DMS53 (cell line): Measurements from ENCODE around the gene LEF1.
"Not testable (repeated sequence)": the region's sequence is repeated elsewhere in the genome, so short reads cannot be mapped to it uniquely, and the experiment has no call there.

Experiments
- DNase-seq: peaks from one replicate; lab custom pipeline; 2025; lab: John Stamatoyannopoulos, UW

The LEF1 gene

DNA sequence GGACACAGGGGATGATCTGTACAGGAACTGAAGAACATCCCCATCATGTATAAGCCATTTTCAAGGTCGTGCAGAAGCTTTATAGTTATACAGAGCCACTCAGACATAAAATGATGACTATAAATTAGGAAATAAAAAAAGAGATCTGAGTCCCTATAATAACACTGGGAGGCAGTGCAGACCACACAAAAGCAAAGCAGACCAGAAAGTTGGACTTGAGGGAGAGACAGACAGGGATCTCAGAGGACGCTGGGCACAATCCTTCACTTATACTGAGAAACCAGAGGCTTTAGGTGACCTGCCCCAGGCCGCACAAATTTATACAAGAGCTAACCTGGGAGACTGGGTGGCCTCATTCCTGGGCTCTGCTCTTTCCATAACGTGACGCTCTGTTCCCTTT is 108.6 kb downstream of the LEF1 start:
- DNase-seq, result peak; percentile 38

DNA sequence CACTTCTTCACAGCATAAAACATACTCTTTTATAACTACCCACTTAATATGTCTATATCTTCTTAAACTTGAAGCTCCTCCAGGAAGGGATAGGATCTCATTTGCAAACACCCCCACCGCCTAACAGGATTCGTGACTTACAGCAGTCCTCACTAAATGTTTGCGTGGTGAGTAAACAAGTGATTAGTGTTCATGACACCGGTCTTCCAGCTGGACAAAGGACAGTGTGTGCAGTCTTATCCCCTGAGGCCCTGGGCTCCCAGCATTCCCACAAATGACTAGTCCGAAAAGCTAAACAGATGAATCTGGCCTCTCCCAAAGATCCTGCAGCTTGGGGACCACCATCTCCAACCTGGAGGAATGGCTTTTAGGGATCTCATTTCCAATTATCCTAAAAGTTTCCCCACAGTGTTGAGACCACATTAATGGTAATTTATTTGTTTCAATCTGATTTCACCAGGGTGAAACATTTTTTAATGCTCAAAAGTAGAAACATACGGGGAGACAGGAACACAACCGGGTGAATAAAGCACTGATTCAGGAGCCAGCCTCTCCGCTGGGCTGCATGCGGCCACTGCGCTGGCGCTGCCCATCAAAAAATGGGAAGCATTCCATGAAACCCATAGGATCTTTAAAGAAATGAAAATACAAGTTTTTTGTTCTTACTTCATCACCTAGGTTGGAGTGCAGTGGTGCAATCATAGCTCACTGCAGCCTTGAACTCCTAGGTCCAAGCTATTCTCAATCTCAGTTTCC is 109.9 kb downstream of the LEF1 start:
- peak; percentile 57 for DNase-seq

DNA sequence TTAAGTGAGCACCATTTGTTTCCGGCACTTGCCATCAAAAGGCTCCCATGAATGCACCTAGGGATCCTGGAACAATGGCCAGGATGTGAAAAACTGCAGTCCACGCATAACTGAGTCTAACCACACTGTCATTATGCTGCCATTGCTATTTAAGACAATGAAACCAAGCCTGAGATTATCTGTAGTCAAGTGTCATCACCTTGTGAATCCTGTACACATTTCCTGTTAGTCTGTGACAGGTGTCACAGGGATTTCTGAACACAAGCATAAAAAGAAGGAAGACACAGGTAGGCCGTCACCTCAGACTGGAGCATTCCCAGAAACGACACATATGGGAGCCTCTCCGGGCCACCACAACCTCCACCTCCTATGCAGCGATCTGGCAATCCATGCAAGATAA is 112.3 kb downstream of the LEF1 start:
- DNase-seq, result no peak

DNA sequence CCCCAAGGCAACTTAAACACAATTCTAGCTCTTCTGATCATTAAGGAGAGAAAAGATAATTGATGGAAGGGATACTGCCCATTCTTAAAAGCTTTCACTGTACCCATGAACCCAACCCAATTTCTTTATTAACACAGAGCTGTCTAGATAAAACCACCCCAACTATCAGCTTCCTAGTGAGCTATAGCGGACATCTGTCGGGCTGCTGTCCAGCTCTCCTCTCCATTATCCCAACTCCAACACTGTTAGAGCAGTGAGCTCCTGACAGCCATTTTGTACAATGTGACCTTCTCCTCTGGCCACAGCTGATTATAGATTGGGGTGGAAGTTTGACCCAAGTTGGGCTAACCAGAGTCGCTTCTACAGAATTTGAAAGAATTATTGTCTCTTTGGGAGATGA is 112.9 kb downstream of the LEF1 start:
- no peak for DNase-seq

DNA sequence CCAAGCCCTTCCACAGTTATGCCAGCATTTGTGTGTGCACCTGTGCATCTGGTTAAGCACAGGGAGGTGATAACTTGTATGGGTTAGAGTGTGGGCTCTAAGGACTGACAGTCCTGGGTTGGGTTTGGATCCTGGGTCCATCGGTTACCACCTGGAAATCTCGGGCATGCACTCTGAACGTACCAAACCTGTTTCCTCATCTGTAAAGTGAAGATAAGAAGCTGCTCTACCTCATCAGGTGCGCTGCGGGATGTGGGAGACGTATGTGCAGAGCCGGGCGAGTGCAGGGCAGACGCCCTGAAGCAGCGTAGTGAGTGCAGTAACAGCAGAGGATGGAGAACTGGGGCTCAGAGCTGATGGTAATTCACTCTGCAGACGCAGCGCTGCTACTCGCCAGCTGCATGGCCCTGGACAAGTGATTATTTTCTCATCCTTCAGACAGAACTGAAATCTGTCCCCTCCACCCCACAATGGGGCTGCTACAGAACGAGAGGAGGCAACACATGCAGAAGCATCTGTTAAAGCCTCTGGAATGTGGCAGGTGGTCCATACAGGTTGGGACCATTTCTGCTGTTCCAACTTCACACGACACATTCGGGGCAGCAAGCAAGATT is 114.6 kb downstream of the LEF1 start:
- DNase-seq, result no peak

DNA sequence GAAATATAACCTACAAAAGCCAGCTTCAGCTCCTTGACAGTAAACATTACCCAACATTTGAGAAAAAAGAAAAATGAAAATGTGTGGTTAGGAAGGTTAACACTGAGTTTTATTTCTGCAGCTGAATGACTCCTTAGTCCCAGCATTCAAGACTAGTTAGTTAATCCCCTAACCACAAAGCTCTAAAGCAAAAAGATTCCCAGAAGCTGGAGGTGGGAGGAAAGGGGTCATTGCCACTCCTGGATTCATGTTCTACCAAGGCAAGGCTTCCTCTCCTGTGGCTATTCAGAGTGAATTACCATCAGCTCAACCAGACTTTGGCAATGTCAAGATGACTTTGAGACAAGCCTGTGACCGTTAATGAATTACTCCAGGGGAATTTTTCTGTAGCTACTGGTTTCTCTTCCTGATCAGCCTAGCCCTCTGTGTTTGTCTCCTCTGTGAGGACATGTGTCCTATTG is 115.5 kb downstream of the LEF1 start:
- no peak for DNase-seq

DNA sequence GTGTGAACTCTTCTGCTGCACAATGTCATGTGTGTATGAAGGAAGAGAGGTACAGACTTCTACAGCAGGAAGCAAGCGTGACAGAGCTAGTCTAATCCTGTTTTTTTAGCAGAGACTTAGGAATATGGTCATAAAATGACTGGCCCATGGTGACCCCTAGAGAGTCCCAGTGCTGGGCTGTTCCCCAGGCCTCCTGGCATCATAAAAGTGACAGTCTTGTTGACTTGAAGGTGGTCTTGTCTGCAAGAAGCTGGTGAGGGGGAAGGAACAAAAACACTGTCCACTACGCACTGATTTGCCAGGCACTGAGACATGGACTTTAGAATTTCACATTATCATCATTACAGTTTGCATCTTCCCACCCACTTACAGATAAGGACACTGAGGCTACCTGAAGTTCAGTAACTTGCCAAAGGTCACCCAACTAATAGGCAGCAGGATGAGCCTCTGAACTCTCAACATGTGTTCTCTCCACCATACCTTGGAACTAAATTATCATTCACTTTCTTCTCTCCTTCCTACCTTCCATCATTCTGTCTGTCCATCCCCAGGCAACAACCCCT is 116.1 kb downstream of the LEF1 start:
- DNase-seq, result no peak

DNA sequence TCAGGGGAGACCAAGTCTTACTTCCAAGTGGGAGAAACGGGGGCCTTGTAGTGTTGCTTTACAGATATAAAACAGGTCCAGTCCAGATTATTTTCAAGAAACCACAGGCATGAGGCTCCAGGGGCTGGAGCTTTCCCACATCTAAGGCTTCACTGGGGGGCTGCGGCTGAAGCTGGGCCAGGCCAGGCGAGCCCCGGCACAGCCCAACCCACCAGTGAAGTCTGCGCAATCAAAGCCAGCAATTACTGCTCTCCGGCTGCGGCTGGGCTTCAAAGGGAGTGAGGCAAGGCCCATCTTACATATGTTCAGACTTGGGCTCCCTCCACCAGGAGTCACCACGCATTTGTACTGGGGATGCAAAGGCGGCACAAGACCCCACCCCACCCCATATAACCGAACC is 117.4 kb downstream of the LEF1 start:
- DNase-seq, result no peak

DNA sequence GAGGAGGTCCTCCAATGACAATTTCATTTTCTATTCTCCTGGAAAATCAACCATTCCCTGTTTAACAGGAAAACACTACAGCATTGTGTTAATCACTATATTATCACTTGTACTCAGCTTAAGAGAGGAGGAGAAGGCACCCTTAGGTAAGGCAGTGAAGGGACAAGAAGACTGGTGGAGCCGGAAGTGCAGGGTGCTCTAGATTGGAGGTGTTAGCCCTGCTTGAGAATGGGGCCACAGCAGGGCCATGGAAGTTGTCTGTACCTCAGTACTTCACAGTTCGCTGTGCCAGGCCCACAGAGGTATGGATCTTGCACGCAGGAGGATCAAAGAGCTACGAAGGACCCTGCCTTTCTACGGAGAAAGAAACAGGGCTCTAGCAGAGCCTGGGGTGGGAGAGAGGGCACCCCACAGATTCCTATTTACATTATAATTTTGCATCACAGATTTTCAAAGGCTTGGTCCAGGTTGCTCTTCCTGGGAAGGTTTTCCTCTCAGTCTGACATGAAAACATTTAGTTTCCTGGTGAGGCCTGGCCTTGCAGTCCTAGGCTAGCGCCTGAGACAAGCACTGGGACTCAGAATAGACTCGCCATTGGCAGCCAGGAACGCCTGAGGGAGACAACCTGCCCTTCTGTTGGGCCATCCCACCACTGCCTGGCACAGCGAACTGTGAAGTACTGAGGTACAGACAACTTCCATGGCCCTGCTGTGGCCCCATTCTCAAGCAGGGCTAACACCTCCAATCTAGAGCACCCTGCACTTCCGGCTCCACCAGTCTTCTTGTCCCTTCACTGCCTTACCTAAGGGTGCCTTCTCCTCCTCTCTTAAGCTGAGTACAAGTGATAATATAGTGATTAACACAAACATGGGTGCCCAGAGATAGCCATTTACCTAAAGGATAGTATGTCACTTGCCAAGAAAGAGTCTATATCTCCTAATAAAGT is 118.3 kb downstream of the LEF1 start:
- DNase-seq, result not testable (repeated sequence)

DNA sequence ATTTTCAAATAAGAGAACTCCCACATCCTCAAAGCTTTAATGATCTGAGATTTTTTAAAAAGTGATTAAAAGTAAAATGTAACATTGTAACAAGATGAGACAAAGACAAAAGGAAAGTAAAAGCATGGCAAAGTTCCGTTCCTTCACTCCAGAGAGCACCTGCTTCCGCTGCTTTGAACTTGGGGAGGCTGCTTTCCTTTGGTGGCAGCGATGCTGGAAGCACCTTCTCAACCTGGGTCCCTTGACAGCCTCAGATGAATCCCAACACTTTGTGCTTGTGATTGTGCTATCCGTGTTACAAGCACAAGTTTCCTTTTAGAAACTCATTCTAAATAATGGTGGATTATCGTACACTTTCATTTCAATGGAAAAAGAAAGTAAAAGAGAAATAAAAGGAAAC is 119.3 kb downstream of the LEF1 start:
- DNase-seq, result no peak

DNA sequence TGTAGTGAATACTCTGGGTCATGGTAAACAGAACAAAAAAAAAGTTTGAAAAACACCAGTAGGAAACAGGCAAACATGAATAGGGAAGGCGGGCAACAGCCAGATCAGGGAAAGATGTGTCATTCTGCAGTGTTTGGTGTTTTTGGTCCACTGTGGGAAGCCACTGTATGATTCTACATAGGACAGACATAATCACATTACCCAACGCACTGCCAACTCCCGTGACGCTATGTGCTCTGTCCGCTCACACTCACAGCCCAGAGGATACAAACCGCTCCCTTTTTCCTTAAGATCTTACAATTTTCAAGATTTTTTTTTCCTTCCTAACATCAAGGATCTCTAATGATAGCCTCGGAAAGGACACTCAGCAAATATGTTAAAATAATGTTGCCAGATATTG is 119.7 kb downstream of the LEF1 start:
- no peak for DNase-seq

DNA sequence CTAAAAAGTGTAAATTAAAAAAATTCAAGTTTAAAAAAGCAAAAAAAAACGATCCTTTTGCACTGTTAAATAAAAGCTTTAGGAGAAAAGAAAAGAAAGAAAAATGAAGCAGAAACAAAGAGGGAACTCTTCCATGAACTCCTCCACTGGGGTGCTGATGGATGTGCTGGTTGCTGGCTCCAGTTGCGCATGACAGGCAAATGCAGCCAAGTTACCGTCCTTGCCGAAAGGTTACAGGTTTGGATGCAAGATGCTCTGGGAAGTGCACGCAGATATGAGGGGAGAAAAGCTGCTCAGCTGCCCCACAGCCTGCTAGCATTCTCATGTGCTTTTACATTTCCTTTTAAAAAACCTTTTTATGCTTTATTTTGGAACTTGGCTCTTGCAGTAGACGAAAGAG is 120.6 kb downstream of the LEF1 start:
- no peak for DNase-seq

DNA sequence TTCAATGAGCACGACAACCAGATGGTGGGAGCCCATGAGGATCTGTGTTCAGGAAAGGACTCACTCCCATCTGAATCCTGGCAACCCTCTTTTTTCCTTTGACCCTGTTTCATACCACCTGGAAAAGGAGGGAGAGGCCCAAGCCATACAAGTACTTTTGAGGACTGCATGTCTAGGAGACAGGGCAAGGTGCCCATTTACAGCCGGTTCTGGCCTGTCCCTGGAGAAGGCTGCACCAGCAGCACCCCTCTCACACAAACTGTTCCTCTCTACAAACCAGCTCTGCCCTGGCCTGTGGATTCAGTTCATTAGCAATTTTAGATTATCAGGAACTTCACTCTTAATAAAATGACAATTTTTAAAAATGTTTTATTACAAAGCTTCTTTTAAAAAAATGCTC is 121.5 kb downstream of the LEF1 start:
- no peak for DNase-seq

DNA sequence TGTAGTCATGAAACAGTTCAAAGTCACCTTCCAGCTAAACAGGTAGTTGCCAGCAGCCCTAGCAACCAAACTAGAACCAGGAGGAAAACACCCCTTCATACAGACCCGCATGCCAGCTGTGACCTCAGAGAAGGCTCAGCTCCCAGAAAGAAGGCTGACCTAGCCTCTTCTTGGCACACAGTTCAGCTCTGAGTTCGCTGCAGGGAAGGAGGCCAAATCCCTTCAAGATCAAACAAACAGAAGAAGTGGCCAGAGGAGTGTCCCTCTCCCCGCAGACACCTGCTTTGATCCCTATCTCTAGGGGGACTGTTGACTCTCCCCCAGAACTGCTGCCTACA is 123.1 kb downstream of the LEF1 start:
- DNase-seq, result peak; percentile 38

DNA sequence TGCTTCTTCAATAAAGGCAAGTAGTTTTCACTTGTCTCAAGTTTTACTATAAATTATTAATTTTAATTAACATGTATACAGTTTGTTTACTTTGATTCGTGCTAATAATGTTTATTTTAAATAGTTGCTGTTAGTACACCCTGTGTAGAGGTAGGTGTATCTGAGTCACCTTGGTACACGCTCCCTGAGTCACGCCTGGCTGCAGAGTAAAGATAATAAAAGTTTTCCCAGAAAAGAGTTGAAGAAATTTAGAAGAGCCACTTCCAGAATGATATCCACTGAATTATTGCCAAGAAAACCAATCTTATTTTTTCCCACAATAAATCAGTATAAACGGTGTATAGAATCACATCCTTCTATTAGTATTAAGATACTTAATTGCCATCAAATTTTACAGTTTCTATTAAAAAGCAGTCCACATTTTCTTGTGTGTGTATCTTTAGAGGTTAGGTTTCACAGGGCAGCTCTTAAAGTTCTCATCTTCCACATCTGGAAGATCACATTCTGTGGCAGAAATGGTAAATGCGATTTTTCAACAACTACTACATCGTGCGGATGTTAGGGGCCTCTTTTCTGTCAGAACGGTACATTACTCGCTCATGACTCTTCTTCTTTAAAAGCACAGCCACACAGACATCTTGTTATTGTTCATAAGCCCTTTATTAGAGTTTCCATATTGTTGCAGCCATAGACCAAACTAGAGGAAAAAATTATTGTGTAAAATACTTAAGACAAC is 123.6 kb downstream of the LEF1 start:
- DNase-seq, result peak; percentile 27

DNA sequence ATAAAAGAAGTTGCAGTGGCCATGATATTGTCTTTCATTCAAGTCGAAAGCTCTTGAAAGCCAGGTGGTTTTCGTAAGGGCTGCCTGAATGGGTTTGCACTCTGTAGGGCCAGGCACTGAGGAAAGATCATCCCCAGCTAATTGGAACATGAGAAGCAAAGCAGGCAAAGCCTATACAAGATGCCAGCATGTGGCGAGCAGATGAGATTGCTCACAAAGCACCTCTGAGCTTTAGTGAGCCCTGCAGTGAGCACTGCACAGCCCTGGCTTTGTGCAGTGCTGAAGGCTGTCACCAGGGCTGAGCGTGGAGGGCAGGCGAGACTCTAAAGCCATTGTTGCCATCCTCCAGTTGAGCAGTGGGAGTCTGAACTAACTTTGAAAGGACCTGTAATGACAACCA is 125.2 kb downstream of the LEF1 start:
- DNase-seq, result peak; percentile 22

DNA sequence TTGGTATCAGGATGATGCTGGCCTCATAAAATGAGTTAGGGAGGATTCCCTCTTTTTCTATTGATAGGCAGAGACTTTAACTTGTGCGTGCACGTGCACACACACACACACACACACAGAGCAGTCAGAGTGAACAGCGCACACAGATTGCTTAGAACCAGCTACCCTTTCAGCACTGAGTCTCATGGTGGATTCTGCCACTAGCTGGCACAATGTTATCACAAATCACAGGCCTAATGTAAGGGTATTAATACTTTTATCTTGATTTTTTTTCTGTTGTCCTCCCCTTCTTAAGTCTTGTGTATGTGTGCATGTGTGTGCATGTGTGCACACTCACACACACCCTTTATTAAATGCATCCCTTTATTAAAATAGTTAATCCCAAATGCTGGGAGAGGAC is 125.8 kb downstream of the LEF1 start:
- DNase-seq, result no peak

DNA sequence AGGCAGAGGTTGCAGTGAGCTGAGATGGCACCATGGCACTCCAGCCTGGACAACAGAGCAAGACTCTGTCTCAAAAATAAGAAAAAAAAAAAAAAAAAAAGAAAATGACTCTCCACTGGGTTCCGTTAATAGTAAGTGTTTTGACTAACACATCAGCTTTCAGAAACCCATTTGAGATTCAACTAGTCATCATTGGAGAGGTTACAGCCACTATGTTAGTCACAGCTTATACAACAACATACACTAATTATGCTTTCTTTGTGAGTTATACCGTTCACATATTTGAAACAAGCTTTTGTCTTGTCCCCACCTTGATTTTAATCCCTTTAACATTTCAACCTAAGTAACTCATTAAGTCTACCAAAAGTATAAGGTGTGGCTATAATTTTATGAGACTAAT is 130.8 kb downstream of the LEF1 start:
- no peak for DNase-seq

DNA sequence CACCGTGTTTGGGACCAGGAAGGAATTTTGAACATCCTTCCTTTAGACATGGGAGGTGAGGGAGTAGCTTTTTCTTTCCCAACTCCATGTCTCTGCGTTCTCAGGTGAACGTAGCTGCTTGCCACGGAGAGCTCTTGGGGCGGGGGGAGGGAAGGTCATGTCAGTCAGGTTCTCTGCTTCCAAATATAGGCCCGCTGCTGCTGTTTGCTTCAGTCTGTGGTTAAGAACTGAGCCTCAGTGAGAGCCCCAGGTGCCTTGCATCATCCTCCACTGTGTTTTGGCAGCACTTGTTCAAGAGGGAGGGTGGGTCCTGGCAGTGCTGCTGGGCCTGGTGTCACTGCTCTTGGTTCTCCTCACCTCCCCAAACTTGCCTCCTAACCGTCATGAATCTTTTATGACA is 132.5 kb downstream of the LEF1 start:
- no peak for DNase-seq

DNA sequence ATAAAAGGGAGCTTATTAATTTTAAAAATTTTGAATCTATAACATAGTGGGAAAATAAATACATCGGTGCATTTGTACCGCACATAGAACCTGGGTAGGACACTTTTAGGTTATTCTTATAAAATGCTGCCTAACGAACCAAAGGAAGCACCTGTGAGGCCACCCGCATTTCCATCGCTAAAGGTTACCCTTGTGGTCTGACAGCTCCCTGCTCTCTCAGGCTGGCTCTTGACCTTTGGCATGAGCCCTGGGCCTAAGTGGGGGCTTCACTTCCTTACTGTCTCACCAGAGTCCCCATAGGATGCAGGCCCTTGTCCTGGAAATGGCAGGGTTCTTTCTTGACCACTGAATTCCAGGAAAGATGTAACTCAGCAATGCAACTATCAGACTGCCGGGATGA is 133.0 kb downstream of the LEF1 start:
- DNase-seq, result no peak

DNA sequence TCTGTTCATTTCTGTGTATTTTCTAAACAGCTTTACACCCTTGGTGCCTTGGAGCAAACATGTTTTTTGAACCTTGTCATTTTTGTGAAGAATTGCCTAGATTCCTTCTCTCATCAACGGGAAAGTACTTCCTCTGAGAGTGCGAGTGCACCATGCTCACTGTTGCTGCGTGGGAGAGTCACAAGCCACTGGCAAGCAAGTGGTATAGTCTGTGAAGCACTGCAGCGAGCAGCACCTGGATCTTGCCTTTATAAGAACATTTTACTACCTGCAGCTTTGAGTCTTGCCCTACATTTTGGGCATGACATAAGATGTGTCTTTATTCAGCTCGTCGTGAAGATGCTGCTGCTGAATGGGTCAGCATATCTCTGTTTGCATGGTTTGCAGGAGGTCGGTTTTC is 134.2 kb downstream of the LEF1 start:
- no peak for DNase-seq

DNA sequence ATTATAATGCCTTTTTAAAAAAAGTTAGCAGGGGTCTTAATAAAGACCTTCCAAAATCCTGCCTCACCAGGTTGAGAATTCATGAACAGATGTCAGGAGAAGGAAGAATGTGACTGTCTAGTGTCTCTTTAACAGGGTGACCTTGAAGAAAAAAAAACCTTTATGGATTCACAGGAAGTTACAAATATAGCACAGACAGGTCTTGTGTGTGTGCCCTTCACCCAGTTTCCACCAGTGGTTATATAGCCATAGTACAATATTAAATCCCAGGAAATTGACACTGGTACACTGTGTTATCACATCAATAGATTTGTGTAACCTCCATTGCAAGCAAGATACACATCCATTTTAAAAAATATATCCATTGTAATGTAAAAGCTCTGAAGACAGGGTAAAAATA is 135.4 kb downstream of the LEF1 start:
- no peak for DNase-seq
